AG04450 (cell line): Measurements from ENCODE around the gene KLC3. TPM values are rescaled to one million over a fixed set of nuclear protein-coding genes. Genes with fewer than 3 reads are reported as not detected.

Experiments
- CTCF ChIA-PET: fragments of 300-600, 350-600 bp; formaldehyde crosslinking; extraction: SDS; loops from one replicate; lab custom pipeline; 2022; ENCODE audit warnings: antibody characterized with exemption, inconsistent platforms; lab: Charles Lee
- POLR2A ChIA-PET: fragments of 350-600 bp; formaldehyde crosslinking; extraction: SDS; loops from one replicate; lab custom pipeline; 2021; ENCODE audit warnings: antibody characterized with exemption, inconsistent platforms; lab: Yijun Ruan, JAX
- DNase-seq: peaks from one replicate; pipeline ENCODE4 v3.0.0-alpha.2; 2011; ENCODE audit warnings: low read depth, low spot score
- H3K27ac ChIP-seq: one replicate; pipeline ENCODE4 v1.5.1; 2012; ENCODE audit warnings: low read depth, low read length, control low read depth
- H3K27me3 ChIP-seq: one replicate; pipeline ENCODE4 v1.6.0; 2012; ENCODE audit warnings: low read length; ENCODE audit not compliant: control insufficient read depth, insufficient read depth
- H3K4me3 ChIP-seq: 2 replicates; pipeline ENCODE4 v1.5.1; 2011; ENCODE audit warnings: mild to moderate bottlenecking, low read depth, low read length, control low read depth
- H3K9me3 ChIP-seq: 2 replicates; pipeline ENCODE4 v1.5.1; 2012; ENCODE audit warnings: low read length; ENCODE audit not compliant: control insufficient read depth, insufficient read depth
- CTCF ChIP-seq: IDR thresholded peaks from 2 replicates; pipeline ENCODE4 v1.5.1; 2011; ENCODE audit warnings: low read depth, low read length, control low read depth, inconsistent platforms
- polyA plus RNA-seq: library from polyadenylated mRNA; depleted of rRNA; stranded (reverse); fragments of >200 nt; gene quantifications from 2 replicates; pipeline ENCODE4 v1.2.3, GENCODE V29; 2011

The KLC3 gene
- polyA plus RNA-seq, 1 experiment = not detected

- DNase-seq = no peak
- peaks cover 3% of the 10 kb centered on the region for H3K27me3 ChIP-seq
- H3K9me3 ChIP-seq = no peaks in the 10 kb centered on the region; the same call in 1 of the 2 replicates
- ChIA-PET POLR2A (no interaction called here), CTCF (no interaction called here)
- H3K4me3 ChIP-seq = no peak overlapping the region
- TF ChIP-seq CTCF = no peak
- no peak overlapping the region for H3K27ac ChIP-seq
Observed at GRCh38 chr19:45347570-45348366, 7.2 kb downstream of the KLC3 start.

DNA sequence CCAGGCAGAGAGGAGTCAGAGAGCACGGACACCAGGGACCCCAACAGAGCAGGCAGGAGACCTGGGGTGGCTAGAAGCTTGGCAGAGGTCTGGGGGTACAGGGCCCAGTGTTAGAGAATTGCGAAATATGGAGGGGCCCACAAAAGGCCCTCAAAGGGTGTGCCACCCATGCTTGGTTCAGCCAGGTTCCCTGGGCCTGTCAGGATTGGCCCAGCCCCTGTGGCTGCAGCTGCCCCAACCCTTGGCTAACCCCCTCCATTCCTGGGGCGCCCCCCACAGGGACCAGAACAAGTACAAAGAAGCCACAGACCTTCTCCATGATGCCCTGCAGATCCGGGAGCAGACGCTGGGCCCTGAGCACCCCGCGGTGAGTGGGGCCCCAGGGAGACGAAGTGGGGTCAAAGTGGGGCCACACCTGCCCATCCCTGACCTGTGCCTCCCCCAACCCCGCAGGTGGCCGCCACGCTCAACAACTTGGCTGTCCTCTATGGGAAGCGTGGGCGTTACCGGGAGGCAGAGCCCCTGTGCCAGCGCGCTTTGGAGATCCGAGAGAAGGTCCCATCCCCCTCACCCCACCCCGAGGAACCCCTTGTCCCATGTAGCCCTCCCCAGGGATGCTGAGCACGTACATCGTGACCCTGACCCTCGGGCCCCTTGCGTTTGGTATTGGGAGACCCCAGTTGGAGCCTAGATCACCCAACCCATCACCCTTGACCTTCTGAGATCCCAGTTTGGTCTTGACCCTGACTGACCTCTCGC is 8.0 kb downstream of the KLC3 start:
- ChIA-PET CTCF (no interaction called here), POLR2A (no interaction called here)
- Histone ChIP-seq H3K27me3 (peaks cover 3% of the 10 kb centered on the region), H3K27ac (no peak overlapping the region), H3K4me3 (no peak overlapping the region), H3K9me3 (no peaks in the 10 kb centered on the region; the same call in 1 of the 2 replicates)
- TF ChIP-seq CTCF = no peak
- DNase-seq = no peak

GRCh38 chr19:45349126-45349415 is 8.5 kb downstream of the KLC3 start:
- no peak for TF ChIP-seq CTCF
- H3K4me3 ChIP-seq = no peak overlapping the region
- no peak for DNase-seq
- ChIA-PET POLR2A (no interaction called here), CTCF (no interaction called here)
- H3K27ac ChIP-seq = no peak overlapping the region
- no peaks in the 10 kb centered on the region; the same call in 1 of the 2 replicates for H3K9me3 ChIP-seq
- peaks cover 3% of the 10 kb centered on the region for H3K27me3 ChIP-seq

DNA sequence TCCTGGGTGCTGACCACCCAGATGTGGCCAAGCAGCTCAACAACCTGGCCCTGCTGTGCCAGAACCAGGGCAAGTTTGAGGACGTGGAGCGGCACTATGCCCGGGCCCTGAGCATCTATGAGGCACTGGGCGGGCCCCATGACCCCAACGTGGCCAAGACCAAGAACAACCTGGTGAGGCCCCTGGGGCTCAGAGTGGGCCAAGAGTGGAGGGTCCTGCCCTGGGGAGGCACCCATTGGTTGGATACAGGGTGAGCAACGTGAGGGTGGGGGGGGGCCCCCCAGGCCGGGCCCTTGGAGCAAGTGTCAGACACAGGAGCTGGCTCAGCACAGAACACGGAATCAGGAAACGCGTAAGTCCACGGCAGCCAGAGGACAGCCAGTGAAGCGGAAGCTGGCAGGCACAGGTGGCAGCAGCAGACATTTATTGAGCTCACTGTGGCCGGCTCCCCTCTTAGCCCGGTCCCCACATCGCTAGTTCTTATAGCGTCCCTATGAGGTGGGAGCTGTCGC is 8.9 kb downstream of the KLC3 start:
- peaks cover 3% of the 10 kb centered on the region for H3K27me3 ChIP-seq
- H3K9me3 ChIP-seq = no peaks in the 10 kb centered on the region; the same call in 1 of the 2 replicates
- no peak overlapping the region for H3K27ac ChIP-seq
- no peak overlapping the region for H3K4me3 ChIP-seq
- DNase-seq = no peak
- CTCF ChIA-PET = no interaction called here
- POLR2A ChIA-PET = no interaction called here
- TF ChIP-seq CTCF = no peak

DNA sequence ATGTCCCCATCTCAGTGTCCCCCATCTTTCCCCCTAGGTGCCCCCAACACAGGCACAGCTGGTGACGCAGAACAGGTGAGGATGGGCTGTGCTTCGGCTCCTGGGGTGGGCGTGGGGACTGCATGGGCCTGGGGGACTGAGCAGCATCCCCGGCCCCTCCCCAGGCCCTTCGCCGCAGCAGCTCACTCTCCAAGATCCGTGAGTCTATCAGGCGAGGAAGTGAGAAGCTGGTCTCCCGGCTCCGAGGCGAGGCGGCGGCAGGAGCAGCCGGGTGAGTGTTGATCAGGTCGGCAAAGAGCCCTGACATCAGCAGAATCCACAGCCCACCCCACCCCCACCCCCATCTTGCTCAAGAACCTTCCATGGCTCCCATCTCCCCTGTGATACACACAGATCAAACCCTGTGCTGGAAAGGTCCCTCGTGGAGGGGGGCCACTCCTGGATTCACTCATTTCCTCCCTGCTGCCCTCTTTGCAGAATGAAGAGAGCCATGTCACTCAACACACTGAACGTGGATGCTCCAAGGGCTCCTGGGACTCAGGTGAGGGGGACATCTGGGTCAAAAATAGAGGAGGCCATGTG is 10.0 kb downstream of the KLC3 start:
- Histone ChIP-seq H3K9me3 (no peaks in the 10 kb centered on the region; the same call in 1 of the 2 replicates), H3K4me3 (no peak overlapping the region), H3K27me3 (no peaks in the 10 kb centered on the region), H3K27ac (peak overlapping the region; percentile 11)
- POLR2A ChIA-PET = interaction anchor here (0.9 kb wide), 1 partner anchor 16 kb away, joined by 6 read pairs; no protein-coding TSS in a partner anchor
- no peak for TF ChIP-seq CTCF
- DNase-seq = no peak
- CTCF ChIA-PET = no interaction called here
